HG02970 (cell line): ENCODE measurements around the gene FZD4.
A peak's percentile ranks its signal among the peaks of the same experiment; 100 is the strongest.
"Not testable (repeated sequence)": the region's sequence is repeated elsewhere in the genome, so short reads cannot be mapped to it uniquely, and the experiment has no call there.

Experiments
- ATAC-seq: cut with Tn5 transposase; IDR thresholded peaks from one replicate; pipeline ENCODE4 v1.9.1; 2021; ENCODE audit warnings: mild to moderate bottlenecking, moderate library complexity, moderate number of reproducible peaks; ENCODE audit not compliant: unreplicated experiment, low FRiP score

FZD4 gene

DNA sequence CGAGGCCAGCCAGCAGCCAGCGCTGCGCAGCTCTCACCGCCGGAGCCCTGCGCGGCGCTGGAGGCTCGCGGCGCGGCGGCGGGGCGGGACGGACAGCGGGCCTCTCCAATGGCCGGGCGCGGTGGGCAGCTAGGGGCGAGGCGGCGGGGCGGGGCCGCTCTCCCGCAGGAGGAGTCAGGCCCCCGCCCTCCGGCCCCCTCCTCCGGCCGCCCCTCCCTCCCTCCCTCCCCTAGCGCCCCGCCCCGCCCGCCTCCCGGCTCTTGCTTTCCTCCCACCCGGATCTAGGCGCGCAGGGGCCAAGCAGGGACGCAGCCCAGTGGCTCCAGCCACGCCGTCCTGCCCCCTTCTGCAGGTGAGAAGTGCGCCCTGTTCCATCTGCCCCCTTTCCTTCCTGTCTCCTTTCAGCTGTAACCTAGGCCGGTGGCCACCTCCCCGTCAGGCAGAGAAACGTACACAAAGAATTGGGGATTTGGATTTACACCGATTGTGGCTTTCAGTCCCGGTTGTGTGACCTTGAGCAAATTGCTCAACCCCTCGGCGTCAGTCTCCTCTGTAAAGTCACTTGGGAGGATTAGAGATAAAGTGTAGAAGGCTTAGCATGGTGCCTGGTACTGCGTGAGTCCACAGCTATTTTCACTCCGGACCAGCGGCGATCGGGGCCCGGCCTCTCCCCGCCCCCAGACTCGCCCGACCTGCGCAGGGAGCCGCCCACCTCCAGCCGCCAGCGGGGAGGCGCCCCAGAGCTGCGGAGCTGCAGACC is at the start of gene FZD4:
FZD4 (minus strand) TSS at position 35 of the 760 bp plus-strand sequence. CDS start 310 bp downstream, outside the sequence.
- ATAC-seq, result peak; percentile 89

DNA sequence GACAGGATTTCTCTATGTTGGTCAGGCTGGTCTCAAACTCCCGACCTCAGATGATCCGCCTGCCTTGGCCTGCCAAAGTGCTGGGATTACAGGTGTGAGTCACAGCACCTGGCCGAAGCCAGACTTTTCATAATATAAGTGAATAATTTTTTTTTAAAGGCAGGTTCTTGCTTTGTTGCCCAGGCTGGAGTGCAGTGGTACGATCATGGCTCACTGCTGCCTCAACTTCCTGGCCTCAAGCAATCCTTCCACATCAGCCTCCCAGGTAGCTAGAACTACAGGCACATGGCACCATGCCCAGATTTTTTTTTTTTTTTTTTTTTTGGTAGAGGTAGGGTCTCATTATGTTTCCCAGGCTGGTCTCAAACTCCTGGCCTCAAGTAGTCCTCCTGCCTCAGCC is 49.1 kb upstream of the FZD4 start:
- not testable (repeated sequence) for ATAC-seq

DNA sequence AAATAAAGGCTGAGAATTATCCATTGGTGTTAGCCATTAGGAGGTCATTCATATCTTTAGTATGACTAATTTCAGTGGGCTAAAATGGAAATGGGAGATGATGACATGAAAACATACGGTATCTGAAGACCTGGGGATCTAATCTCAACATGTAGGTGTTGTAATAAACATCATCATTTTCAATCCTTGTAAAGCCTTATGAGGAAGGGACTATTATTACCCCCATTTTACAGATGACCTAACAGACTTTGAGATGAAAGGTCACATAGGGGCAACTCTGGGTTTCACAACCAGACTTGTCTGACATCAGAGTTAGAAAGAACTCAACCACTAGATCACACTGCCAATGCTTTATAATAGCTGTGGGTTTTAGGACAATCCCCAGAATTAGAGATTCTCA is 47.7 kb upstream of the FZD4 start:
- no peak for ATAC-seq

DNA sequence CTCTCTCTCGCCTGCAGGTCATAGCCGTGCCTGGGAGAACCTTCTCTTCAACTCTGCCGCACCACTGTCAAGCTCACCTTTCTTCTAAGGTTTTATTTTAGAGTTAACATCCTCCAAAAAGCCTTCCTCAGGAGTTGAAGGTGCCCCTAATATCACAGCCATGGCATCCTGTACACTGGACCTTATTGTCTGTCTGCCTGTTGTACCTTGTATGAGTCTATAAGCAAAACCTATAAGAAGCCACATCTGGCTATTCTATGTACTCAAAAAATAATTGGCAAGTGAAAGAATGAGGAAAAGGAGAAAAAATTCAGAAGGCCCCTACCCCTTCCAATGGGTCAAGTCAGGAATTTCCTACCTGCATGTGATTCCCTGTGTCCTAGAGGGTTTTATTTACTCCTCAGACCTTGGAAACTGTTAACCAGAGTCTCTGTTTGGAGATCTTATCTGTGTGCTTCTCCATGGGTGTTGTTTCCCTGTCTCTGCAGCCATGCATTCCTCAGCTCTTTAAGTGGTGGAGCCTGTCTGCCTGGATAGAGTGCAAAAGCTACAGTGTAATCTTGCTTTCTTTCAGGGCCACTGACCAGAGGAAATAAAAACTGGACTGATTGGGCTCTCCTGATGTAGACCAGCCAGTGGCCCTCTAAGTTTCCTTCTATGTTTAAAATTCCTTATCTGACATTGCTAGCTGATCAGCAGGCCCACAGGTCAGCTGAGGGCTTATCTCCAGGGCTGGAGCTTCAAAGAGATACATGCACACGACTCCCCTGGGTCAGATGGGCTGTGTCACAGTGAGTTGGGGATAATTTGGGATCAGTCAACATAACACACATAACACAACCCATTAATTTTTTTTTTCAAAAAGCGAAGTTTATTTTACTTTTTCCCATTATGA is 44.9 kb upstream of the FZD4 start:
- ATAC-seq, result no peak

DNA sequence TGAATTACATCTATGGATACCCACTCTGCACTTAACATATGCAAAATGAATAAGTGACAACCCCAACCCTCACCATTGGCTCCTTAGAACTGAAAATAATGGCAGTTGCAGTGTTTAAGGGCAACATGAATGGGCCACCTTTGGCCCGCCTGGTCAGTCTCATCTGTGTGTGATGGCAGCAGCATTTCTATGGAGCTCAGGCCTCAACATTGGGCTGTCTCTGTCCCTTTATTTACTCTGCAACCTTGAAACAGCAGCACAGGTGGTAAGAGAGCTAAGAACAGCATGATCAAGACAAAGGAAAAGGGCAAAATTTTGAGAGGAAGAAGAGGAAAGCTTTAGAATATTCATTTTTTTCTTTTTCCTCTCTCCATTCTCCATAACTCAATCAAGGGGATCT is 44.2 kb upstream of the FZD4 start:
- ATAC-seq, result no peak

DNA sequence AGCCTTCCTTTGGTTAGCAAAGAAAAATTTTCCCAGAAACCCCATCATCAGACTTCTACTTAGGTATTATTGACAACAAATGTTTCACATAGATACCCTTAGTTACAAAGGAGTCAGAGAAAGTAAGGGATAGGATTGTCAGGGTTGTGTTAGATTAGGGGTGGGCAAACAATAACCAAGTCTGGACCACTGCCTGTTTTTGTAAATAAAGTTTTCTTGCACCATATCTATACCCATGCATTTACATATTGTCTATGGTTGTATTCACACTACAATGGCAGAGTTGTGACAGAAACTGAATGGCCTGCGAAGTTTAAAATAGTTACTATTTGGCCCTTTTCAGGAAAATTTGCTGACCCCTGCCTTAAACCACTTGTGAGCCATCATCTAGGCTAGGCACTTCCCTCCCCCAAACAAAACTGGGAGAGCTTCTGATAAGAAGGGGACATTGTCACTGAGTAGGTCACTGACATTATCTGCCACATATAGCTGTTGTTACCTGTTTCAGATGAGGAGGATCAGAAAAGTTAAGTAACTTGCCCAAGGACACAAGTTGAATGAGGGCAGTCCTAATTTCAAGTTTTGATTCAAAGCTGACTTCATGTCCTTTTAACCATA is 41.9 kb upstream of the FZD4 start:
- no peak for ATAC-seq

DNA sequence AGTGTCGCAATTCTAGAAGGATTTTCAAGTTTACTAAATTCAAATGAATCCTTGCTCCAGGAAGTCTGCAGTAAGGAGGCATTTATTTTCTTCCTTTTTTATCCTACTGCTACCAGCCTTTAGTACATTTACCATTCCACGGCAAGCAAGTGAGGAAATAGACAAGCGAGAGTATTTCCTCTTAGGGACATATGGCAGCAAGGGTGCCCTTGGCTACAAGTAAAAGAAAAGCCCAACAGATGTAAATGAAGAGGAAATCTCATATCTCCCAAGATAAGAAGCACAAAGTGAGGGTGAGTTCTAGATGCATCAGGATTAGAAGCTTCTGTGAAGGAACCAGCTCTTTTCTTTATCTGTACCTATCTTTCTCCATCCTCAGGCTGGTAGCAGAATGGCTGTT is 37.8 kb upstream of the FZD4 start:
- no peak for ATAC-seq

DNA sequence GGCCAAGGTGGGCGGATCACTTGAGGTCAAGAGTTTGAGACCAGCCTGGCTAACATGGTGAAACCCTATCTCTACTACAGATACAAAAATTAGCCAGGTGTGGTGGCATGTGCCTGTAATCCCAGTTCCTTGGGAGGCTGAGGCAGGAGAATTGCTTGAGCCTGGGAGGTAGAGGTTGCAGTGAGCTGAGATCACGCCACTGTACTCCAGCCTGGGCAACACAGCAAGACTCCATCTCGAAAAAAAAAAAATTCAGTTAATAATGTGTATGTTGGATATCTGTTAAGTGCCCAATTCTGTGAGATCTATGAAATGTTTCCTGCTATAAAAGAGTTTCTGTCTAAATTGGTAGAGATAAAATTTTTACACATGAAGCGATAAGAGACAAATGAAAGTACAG is 37.1 kb upstream of the FZD4 start:
- ATAC-seq, result not testable (repeated sequence)

DNA sequence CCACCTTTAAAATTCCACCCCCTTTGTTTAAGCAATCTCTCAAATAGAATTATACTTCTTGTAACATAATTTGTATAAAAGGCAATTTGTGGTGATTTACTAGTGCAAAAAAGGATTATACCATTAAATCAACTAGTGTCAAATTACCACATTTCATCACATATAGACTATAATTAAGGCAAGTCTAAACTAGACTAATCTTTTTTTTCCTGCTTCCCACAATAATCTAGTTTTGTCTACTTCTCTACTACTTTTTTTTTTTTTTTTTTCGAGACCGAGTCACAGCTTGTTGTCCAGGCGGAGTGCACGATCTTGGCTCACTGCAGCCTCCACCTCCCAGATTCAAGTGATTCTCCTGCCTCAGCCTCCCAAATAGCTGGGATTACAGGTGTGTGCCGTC is 36.1 kb upstream of the FZD4 start:
- ATAC-seq, result no peak

DNA sequence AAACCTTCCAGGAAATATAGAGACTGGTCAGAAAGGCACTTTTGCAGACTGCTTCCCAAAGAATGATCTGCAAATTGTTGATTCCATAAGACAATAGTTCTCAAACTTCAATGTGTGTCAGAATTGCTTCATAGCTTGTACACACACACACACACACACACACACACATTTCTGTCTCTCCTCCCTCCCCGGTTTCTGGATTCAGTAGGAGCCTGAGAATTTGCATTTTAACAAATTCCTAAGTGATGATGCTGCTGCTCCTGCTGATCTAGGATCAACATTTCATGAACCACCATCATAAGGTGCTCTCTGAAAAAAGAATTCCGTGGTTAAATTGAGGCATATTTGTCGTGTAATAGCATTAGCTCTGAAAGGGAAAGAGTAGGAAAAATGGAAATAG is 35.3 kb upstream of the FZD4 start:
- ATAC-seq, result no peak

DNA sequence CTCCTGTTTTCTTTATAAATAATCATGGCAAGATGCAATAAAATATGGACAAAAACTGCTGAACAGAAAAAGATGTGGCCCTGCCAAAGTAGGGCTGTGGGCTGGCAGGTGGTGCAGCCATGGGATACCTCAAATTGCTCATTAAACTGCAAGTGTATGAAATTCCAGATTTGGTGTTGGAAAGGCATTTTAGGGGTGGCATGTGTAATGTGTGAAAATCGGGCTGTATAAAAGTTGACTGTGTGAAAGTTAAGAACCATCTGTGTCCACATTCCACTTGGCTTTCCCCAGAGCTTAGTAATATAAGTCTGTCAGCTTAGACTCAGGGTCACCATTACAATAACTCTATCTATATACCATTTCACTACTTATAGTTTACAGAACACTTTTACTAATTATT is 34.8 kb upstream of the FZD4 start:
- no peak for ATAC-seq

DNA sequence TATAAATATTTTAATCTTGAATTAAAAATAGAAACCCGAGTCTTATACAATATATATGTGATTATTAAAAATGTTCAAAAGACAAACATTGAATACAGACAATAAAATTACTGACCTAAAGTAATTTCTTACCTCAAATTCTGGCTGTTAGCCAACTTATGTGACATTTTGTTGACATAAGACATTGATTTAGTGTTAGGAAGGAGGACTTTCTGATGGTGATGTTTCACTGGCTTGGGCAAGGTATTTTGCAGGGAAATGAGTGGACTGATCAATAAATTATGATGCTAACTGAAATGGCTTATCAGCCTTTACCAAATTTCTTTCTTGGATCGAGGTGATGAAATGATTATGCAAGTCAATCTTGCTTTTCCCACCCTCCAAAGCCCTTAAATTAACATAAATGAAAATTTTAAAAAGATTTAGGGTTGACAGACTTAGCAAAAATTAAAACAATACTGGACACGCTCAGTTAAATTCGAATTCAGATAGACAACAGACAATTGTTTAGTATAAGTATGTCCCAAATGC is 33.2 kb upstream of the FZD4 start:
- no peak for ATAC-seq

DNA sequence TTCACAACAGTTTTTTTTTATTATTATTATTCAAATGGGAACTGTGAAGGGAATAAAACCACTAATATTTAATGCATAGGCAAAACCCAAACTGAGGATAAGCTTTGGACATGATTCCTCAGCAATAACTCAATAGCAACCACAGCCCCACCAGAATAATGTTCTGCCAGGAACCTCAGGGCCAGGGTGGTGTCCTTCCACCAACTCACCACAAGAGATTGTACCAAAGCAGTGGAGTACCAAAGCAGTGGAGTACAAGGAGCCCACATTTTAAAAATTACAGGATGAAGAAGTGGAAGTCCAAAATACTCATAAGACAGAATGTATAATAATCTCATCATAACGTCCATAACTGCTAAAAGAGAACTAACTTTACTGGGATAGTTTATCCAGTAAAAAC is 32.5 kb upstream of the FZD4 start:
- no peak for ATAC-seq

DNA sequence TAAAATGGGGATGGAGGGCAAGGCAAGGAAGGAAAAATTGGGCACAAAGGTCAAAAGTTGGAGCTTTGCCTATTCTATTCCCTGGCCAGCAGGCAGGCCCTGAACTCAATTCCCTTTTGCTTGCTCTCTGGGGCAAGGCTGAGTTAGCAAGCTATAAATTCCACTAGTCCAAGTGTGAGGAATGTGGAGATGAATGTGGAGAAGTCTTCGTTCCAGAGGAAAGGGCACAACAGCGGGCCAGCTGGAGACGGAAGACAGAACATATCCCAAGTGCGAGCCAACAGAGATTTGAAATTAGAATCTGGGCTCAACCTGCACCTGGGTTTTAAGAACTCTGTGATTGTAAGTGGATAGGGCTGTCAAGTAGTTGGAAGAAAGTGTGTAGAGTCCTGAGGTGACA is 29.5 kb upstream of the FZD4 start:
- no peak for ATAC-seq

DNA sequence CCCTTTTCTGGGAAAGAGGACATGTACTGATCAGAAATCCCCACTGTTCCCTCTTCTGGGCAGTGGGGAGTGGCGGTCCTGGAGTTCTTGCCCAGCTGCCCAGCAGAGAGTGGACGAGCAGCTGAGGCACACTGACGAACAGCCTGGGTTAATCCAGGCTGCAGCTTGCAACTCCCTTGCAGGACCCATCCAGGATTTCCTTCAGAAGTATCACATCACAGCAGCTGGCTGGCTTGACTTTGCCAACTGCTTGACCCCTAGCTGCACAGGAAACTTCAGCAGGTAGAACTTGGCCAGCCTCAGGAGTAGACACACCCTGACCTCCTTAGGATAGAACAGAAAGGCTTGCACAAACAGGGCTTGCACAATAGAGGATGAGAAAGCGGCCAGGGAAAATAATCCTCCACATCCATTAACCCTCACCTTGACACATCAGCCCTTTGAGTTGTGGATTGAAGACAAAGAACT is 27.9 kb upstream of the FZD4 start:
- ATAC-seq, result no peak

DNA sequence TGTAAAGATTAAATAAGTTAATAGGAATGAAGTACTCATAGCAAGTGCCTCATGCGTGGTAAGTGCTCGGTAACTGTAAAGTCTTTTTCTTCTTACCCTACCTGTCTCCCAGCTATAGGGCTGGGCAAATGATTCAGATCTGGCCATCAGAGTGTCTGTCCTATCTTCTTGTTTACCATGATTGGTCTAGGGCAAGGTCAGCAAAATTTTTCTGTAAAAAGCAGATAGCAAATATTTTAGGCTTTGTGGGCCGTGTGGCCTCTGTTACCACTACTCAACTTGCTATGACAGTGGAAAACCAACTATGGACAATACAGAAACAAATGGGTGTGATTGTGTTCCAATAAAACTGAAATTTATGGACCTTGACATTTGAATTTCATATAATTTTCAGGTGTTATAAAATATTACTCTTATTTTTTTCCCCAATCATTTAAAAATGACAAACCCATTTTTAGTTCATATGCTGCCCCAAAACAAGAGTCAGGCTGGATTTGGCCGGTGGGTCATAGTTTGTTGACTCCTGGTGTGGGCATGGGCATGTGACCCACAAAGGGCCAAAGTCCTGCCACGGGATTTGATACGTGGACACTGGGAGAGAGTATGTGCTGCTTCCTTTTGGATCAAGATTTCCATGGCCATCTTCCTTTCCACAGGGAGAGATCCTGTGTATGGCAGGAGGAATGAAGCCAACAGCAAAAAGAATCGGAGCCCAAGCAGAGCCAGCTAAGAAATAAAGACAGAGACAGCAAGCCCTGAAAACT is 26.8 kb upstream of the FZD4 start:
- no peak for ATAC-seq

DNA sequence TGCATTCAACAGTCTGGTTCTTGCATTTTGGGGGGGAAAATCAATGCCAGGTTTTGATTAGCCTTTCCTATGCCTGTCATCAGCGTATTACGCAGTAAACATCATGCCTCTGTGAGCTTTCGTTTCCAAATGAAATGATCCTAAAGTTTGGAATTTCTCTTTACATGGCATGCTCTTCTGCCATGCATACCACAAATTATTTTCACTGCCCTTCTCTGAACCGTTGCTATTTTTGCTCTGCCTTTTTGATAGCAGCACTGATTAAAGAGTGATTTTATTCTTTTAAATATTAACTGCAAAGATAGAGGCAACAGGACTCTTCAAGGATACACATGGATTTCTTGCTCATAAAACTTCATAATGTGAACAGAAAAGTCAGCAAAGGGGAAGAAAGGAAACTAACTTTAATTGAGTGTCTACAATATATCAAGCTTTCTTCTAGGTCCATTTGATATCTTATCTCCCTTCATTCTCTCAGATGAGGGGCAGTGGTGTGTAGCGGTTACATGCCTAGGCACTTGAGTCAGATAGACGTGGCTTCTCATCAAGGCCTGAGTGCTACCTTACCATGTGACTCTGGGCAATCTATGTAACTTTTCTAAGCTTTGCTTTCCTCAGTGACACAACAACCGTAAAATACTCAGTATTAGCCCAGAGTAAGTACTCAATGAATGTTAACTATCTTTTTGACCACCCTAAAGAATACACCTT is 25.0 kb upstream of the FZD4 start:
- no peak for ATAC-seq

DNA sequence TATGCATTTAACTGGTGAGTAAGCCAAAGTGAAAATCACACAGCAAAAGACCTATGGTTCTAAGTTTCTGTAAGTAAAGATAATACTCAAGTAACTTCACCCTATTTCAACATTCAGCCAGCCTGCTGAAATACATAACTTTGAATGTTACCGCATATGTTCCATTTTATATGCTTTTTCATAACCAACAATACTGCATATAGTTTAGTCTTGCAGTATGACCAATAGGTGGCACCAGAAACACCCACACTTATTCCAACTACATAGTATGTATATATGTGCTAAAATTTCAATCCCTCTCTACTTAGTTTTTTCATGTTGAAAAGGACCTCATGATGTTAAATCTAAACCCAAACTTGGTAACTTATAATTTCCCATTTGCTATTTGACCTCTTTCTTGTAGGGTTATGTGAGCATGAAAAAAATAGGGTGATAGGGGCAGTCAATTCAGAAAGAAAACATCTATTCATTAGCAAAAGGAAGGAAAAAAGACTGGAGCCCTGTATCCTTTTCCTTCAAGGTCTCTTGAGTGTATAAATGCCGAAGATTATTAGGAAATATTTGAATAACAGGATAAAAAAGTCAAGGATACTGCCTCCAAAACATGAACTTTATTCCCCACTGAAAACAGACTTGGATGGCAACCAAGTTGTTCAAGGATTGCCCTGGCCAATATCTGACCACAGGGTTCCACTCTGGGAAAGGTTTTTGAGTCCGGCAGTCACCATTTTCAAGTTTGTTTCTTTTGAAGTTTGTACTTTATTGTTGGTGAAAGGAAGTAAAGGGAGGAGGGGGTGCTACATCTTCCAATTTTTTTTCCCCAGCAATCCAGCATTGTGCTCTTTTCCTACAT is 23.8 kb upstream of the FZD4 start:
- no peak for ATAC-seq

DNA sequence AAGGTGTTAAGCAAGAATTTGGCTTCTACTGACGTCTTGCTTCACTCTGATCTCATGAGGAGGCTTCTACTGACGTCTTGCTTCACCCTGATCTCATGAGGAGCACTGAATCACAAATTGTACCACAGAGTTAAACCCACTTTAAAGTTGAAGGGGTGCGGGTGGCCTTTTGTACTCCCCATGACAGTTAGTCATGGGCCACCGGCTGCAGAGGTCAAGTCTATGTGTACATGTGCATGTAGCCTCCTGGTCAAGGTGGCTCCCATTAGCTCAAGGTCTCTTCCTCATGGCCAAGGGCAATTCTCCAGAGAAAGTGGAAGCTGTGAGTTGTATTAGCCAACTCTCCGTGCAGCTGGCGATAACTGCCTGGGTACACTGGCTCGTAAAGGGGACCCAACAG is 23.1 kb upstream of the FZD4 start:
- no peak for ATAC-seq
